IMR-90 (cell line): ENCODE measurements around the gene PXN. TPM values are rescaled to one million over a fixed set of nuclear protein-coding genes. Genes with fewer than 3 reads are reported as not detected.

Experiments used
- ATAC-seq: fragments of 200-7000 bp; cut with Tn5 transposase; 2 replicates; pipeline ENCODE4 v1.9.1; 2020; ENCODE audit warnings: low read depth, mild to moderate bottlenecking, moderate library complexity
- BruUV-seq: library from RNA; stranded (reverse); fragments of 400-500 nt; replicated peaks from 2 replicates; lab custom pipeline; 2021; lab: Mats Ljungman, UMichigan
- CTCF ChIA-PET: fragments of 300-600 bp; formaldehyde crosslinking; extraction: SDS; loops from one replicate; lab custom pipeline; 2021; ENCODE audit warnings: antibody characterized with exemption; lab: Yijun Ruan, JAX
- POLR2A ChIA-PET: fragments of 300-600 bp; sonication (Branson Sonifier 250); formaldehyde crosslinking; loops from one replicate; lab custom pipeline; 2022; ENCODE audit warnings: antibody characterized with exemption; ENCODE audit not compliant: unreplicated experiment; lab: Charles Lee
- DNase-seq: peaks from one replicate; pipeline ENCODE4 v3.0.0; 2013
- H2AFZ ChIP-seq: replicated peaks from 2 replicates; pipeline ENCODE3; 2013; ENCODE audit warnings: low read length, mild to moderate bottlenecking; ENCODE audit not compliant: poor library complexity
- H2AK5ac ChIP-seq: 2 replicates; pipeline ENCODE4 v1.6.1; 2013; ENCODE audit warnings: low read depth, low read length, inconsistent platforms
- H2AK9ac ChIP-seq: replicated peaks from 2 replicates; pipeline ENCODE3; 2013; ENCODE audit warnings: mild to moderate bottlenecking, low read depth, low read length, moderate library complexity; ENCODE audit not compliant: poor library complexity
- H2BK120ac ChIP-seq: 2 replicates; pipeline ENCODE4 v1.6.1; 2013; ENCODE audit warnings: low read depth, low read length, inconsistent platforms
- H2BK15ac ChIP-seq: 3 replicates; pipeline ENCODE4 v1.6.1; 2013; ENCODE audit warnings: low read depth, low read length, inconsistent platforms
- H2BK20ac ChIP-seq: 2 replicates; pipeline ENCODE4 v1.6.1; 2013; ENCODE audit warnings: low read depth, mild to moderate bottlenecking, inconsistent platforms, low read length, moderate library complexity
- H2BK5ac ChIP-seq: 2 replicates; pipeline ENCODE4 v1.6.1; 2013; ENCODE audit warnings: mild to moderate bottlenecking, low read depth, low read length, inconsistent platforms; ENCODE audit not compliant: poor library complexity, severe bottlenecking
- H3K14ac ChIP-seq: replicated peaks from 2 replicates; pipeline ENCODE4 v1.6.1; 2013; ENCODE audit warnings: low read depth, low read length, inconsistent platforms
- H3K18ac ChIP-seq: 2 replicates; pipeline ENCODE4 v1.6.1; 2013; ENCODE audit warnings: low read depth, low read length, control low read depth
- H3K23ac ChIP-seq: 2 replicates; pipeline ENCODE4 v1.6.1; 2013; ENCODE audit warnings: low read depth, low read length, inconsistent platforms
- H3K27ac ChIP-seq: 2 replicates; pipeline ENCODE4 v1.5.1; 2013; ENCODE audit warnings: mild to moderate bottlenecking, control low read depth, low read length; ENCODE audit not compliant: insufficient read depth
- H3K27me3 ChIP-seq: 2 replicates; pipeline ENCODE4 v1.6.1; 2013; ENCODE audit warnings: low read length; ENCODE audit not compliant: control insufficient read depth, insufficient read depth
- H3K36me3 ChIP-seq: 2 replicates; pipeline ENCODE4 v1.6.1; 2013; ENCODE audit warnings: low read length, mixed read lengths; ENCODE audit not compliant: control insufficient read depth, insufficient read depth
- H3K4ac ChIP-seq: 2 replicates; pipeline ENCODE4 v1.6.1; 2013; ENCODE audit warnings: low read depth, low read length, inconsistent platforms
- H3K4me1 ChIP-seq: 2 replicates; pipeline ENCODE4 v1.6.1; 2013; ENCODE audit warnings: low read length, mixed read lengths; ENCODE audit not compliant: control insufficient read depth, insufficient read depth
- H3K4me2 ChIP-seq: 2 replicates; pipeline ENCODE4 v1.6.1; 2013; ENCODE audit warnings: low read depth, mild to moderate bottlenecking, control low read depth, low read length, moderate library complexity
- H3K4me3 ChIP-seq: 2 replicates; pipeline ENCODE4 v1.5.1; 2013; ENCODE audit warnings: low read depth, mild to moderate bottlenecking, control low read depth, low read length, moderate library complexity; ENCODE audit not compliant: insufficient read depth
- H3K56ac ChIP-seq: 2 replicates; pipeline ENCODE4 v1.6.1; 2013; ENCODE audit warnings: low read length, inconsistent platforms; ENCODE audit not compliant: insufficient read depth; ENCODE audit errors: extremely low read depth
- H3K79me1 ChIP-seq, 2 experiments: 2 replicates each; pipeline ENCODE4 v1.6.1; 2013; ENCODE audit warnings: low read length in 2 of 2, inconsistent platforms in 1 of 2, low read depth in 1 of 2
- H3K9ac ChIP-seq: 2 replicates; pipeline ENCODE4 v1.6.1; 2013; ENCODE audit warnings: low read depth, low read length, control low read depth
- H3K9me1 ChIP-seq: 2 replicates; pipeline ENCODE4 v1.6.1; 2013; ENCODE audit warnings: low read length, inconsistent platforms; ENCODE audit not compliant: insufficient read depth
- H3K9me3 ChIP-seq: 2 replicates; pipeline ENCODE4 v1.6.1; 2013; ENCODE audit warnings: low read length; ENCODE audit not compliant: control insufficient read depth, insufficient read depth
- H4K20me1 ChIP-seq: 2 replicates; pipeline ENCODE4 v1.6.1; 2013; ENCODE audit warnings: low read length, inconsistent platforms; ENCODE audit not compliant: insufficient read depth
- H4K5ac ChIP-seq: 2 replicates; pipeline ENCODE4 v1.6.1; 2013; ENCODE audit warnings: mild to moderate bottlenecking, low read depth, low read length, control low read depth
- H4K8ac ChIP-seq, 2 experiments: 2 replicates each; pipeline ENCODE4 v1.6.1; 2013; ENCODE audit warnings: low read depth in 2 of 2, low read length in 2 of 2, control low read depth in 1 of 2, inconsistent platforms in 1 of 2
- H4K91ac ChIP-seq: 2 replicates; pipeline ENCODE4 v1.6.1; 2013; ENCODE audit warnings: low read depth, low read length, inconsistent platforms; ENCODE audit not compliant: insufficient read depth
- BHLHE40 ChIP-seq: fragments of 150-350 bp; IDR thresholded peaks from 2 replicates; pipeline ENCODE4 v1.6.1; 2016; ENCODE audit warnings: mild to moderate bottlenecking, low read depth, low read length
- CHD1 ChIP-seq: IDR thresholded peaks from 2 replicates; pipeline ENCODE4 v1.6.1; 2012; ENCODE audit warnings: low read depth, low read length, improper control_type of control experiment
- MAFK ChIP-seq: IDR thresholded peaks from 2 replicates; pipeline ENCODE4 v1.6.1; 2012; ENCODE audit warnings: low read depth, low read length, improper control_type of control experiment
- MXI1 ChIP-seq: IDR thresholded peaks from 2 replicates; pipeline ENCODE4 v1.6.1; 2012; ENCODE audit warnings: low read depth, mild to moderate bottlenecking, low read length, moderate library complexity, borderline replicate concordance
- NFE2L2 ChIP-seq: fragments of 150-350 bp; IDR thresholded peaks from 2 replicates; pipeline ENCODE4 v1.6.1; 2016; ENCODE audit warnings: low read depth, mild to moderate bottlenecking, low read length
- RCOR1 ChIP-seq: IDR thresholded peaks from 2 replicates; pipeline ENCODE4 v1.6.1; 2012; ENCODE audit warnings: mild to moderate bottlenecking, low read length, improper control_type of control experiment; ENCODE audit not compliant: insufficient replicate concordance
- SMC3 ChIP-seq: fragments of 150-350 bp; IDR thresholded peaks from 2 replicates; pipeline ENCODE4 v1.6.1; 2016; ENCODE audit warnings: low read depth, mild to moderate bottlenecking, antibody characterized with exemption, low read length, moderate library complexity
- WGBS, 2 experiments: methylation state at CpG; one replicate each; pipeline versions ENCODE4 v1.1.5 to v1.1.7; 2013; ENCODE audit warnings: missing lambda C conversion rate in 2 of 2; ENCODE audit not compliant: insufficient read length in 1 of 2; ENCODE audit errors: extremely low coverage in 2 of 2; 5-methylcytosine and 5-hydroxymethylcytosine counted together
- dilution Hi-C: fragments of 300-500 bp; cut with HindIII; formaldehyde crosslinking; loops from one replicate; pipeline ENCODE4 v1.14.3; 2018; ENCODE audit warnings: low sequenced_read_pairs; ENCODE audit not compliant: unreplicated experiment
- in situ Hi-C: fragments of 300-500 bp; cut with MboI; formaldehyde crosslinking; loops from 3 replicates; pipeline ENCODE4 v1.14.3; 2019; ENCODE audit warnings: low sequenced_read_pairs, inconsistent platforms, mixed read lengths
- intact Hi-C: fragments of 100-400 bp; cut with micrococcal nuclease; formaldehyde crosslinking; loops from 2 replicates; pipeline ENCODE4 v1.10.0; 2022
- polyA plus RNA-seq, 3 experiments: library from polyadenylated mRNA; depleted of rRNA; stranded (reverse); fragments of >200 nt; gene quantifications; 2 replicates each; pipeline ENCODE4 v1.2.3, GENCODE V29; 2012; ENCODE audit warnings: low replicate concordance in 1 of 3
- total RNA-seq: library from RNA; depleted of rRNA; stranded (reverse); fragments of >200 nt; gene quantifications from 2 replicates; pipeline ENCODE4 v1.2.3, GENCODE V29; 2012
- TF ChIP-seq, protein P1 (sequence below): fragments of 150-350 bp; IDR thresholded peaks from 2 replicates; pipeline ENCODE4 v1.6.1; 2016; ENCODE audit warnings: low read depth, mild to moderate bottlenecking, low read length, moderate library complexity, borderline replicate concordance
- TF ChIP-seq, protein P2 (sequence below): conservative IDR thresholded peaks from 2 replicates; pipeline ENCODE4 v1.5.1; 2012; ENCODE audit warnings: mild to moderate bottlenecking, low read depth, low read length, improper control_type of control experiment

PXN gene
- total and polyA plus RNA-seq, 2 of the 4 experiments (the other 2 are of a cell fraction), result 46.6 to 134 TPM

DNA sequence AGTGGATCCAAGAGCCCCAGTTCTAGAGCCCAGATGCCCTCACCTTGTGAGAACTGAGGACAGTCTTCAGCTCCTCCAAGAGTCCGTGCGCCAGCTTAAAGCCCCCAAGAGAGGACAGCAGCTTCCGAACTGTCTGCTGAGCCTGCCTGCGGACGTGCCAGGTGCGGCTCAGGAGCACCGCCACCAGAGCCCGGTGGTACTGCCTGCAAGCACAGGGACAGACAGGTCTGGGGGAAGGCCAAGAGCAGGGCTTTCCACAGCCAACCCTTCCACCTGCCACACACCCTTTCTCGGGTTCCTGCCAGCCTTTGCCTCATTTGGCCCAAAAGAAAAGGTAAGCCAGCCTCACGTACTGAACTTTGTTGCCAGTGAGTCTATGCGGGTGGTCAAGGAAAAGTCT, 101.2 kb downstream of the PXN start:
- Histone ChIP-seq H3K56ac (no peak overlapping the region), H3K27me3 (no peaks in the 10 kb centered on the region), H3K4me2 (no peak overlapping the region), H3K79me1 (peaks cover 12 to 13% of the 10 kb centered on the region in 2 experiments; a peak in 2 of 4 replicates), H2AK9ac (no peak overlapping the region), H3K9ac (no peak overlapping the region), H3K23ac (no peak overlapping the region), H3K4me1 (no peaks in the 10 kb centered on the region), H4K91ac (no peak overlapping the region), H2BK20ac (no peak overlapping the region), H3K18ac (no peak overlapping the region), H2BK5ac (no peak overlapping the region), H2AFZ (no peak overlapping the region), H3K36me3 (peaks cover 70% of the 10 kb centered on the region), H3K4me3 (no peak overlapping the region), H2BK15ac (no peak overlapping the region), H4K20me1 (peaks cover 4% of the 10 kb centered on the region; the same call in 1 of the 2 replicates), H4K8ac (no peak overlapping the region), H3K9me3 (no peaks in the 10 kb centered on the region), H3K27ac (no peak overlapping the region), H2AK5ac (no peak overlapping the region), H3K9me1 (no peaks in the 10 kb centered on the region), H3K4ac (no peak overlapping the region), H2BK120ac (no peak overlapping the region), H4K5ac (no peak overlapping the region), H3K14ac (no peak overlapping the region)
- WGBS, 2 experiments, result 89% methylated on average over 8 of the region's 11 CpGs; no CpG with 5 or more reads in 1 of the 2 experiments
- DNase-seq (no peak), ATAC-seq (no peak)
- TF ChIP-seq, protein P1, sequence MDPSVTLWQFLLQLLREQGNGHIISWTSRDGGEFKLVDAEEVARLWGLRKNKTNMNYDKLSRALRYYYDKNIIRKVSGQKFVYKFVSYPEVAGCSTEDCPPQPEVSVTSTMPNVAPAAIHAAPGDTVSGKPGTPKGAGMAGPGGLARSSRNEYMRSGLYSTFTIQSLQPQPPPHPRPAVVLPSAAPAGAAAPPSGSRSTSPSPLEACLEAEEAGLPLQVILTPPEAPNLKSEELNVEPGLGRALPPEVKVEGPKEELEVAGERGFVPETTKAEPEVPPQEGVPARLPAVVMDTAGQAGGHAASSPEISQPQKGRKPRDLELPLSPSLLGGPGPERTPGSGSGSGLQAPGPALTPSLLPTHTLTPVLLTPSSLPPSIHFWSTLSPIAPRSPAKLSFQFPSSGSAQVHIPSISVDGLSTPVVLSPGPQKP, result no peak
- TF ChIP-seq MAFK (no peak), NFE2L2 (no peak), MXI1 (no peak), RCOR1 (no peak), SMC3 (no peak), BHLHE40 (no peak), CHD1 (no peak)
- TF ChIP-seq, protein P2, sequence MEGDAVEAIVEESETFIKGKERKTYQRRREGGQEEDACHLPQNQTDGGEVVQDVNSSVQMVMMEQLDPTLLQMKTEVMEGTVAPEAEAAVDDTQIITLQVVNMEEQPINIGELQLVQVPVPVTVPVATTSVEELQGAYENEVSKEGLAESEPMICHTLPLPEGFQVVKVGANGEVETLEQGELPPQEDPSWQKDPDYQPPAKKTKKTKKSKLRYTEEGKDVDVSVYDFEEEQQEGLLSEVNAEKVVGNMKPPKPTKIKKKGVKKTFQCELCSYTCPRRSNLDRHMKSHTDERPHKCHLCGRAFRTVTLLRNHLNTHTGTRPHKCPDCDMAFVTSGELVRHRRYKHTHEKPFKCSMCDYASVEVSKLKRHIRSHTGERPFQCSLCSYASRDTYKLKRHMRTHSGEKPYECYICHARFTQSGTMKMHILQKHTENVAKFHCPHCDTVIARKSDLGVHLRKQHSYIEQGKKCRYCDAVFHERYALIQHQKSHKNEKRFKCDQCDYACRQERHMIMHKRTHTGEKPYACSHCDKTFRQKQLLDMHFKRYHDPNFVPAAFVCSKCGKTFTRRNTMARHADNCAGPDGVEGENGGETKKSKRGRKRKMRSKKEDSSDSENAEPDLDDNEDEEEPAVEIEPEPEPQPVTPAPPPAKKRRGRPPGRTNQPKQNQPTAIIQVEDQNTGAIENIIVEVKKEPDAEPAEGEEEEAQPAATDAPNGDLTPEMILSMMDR, result no peak
- ChIA-PET CTCF (interaction anchor here (0.6 kb wide), 1 partner anchor 101 kb away, joined by 3 read pairs; the partner anchor contains the start of gene PXN), POLR2A (interaction anchor here (0.6 kb wide), 1 partner anchor 128 kb away, joined by 3 read pairs; no protein-coding TSS in a partner anchor)
- in situ Hi-C loops, result no loop called here
- BruUV-seq, result no TSS peak
- dilution Hi-C loops, result no loop called here
- intact Hi-C loops, result no loop called here
